ENCODE measurements around the gene LDB2.

DNA sequence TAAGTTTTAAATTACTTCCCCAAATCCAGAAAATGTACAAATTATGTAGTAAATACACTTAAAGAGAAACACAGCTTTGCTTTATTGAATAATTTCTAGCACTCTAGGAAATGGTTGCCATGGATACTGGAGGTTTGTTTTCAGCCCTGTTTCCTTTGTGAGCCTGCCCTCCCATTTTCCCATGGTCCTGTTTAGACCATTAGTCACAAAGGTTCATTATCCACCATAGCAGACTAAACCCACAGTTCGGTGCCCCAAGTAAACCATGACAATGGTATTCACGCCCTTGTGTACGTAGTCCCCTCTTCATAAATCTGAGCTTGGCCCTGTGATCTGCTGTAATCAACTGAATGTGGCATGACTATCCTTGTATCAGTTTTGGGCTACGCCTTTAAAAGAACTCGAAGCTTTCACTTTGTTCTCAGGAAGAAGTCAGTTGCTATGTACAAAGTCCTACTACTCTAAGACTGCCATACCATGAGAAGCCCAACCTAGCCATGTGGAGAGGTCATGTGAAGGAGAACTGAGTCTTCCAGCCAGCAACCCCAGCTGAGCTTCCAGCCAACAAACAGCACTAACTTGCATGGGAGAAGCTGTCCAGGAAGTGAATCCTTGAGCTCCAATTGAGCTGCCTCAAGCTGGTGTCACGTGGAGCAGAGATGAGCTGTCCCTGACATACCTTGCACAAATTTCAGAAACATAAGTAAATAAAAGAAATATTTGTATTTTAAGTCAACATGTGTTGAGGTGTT lies 300.4 kb downstream of the LDB2 start:
- TF ChIP-seq, protein P1, sequence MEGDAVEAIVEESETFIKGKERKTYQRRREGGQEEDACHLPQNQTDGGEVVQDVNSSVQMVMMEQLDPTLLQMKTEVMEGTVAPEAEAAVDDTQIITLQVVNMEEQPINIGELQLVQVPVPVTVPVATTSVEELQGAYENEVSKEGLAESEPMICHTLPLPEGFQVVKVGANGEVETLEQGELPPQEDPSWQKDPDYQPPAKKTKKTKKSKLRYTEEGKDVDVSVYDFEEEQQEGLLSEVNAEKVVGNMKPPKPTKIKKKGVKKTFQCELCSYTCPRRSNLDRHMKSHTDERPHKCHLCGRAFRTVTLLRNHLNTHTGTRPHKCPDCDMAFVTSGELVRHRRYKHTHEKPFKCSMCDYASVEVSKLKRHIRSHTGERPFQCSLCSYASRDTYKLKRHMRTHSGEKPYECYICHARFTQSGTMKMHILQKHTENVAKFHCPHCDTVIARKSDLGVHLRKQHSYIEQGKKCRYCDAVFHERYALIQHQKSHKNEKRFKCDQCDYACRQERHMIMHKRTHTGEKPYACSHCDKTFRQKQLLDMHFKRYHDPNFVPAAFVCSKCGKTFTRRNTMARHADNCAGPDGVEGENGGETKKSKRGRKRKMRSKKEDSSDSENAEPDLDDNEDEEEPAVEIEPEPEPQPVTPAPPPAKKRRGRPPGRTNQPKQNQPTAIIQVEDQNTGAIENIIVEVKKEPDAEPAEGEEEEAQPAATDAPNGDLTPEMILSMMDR (IDR thresholded peaks at IDR 0.05; ENCODE audit: low read depth, low read length, poor library complexity, severe bottlenecking) = no peak
- no peak for TF ChIP-seq EZH2phosphoT487 (IDR thresholded peaks at IDR 0.05; ENCODE audit: borderline replicate concordance, low read length)
